Activated CD8-positive, alpha-beta memory T cell treated with anti-CD3 and anti-CD28 coated beads for 4 hours (primary cell): ENCODE measurements around the gene DFFA.
"Not testable (repeated sequence)": the region's sequence is repeated elsewhere in the genome, so short reads cannot be mapped to it uniquely, and the experiment has no call there.

Source experiments
- DNase-seq, 2 donors: peaks; one replicate each; pipeline ENCODE4 v3.0.0-alpha.2; 2020; ENCODE audit warnings: low read depth in 2 of 2

DFFA gene

GRCh38 chr1:10506046-10506676 lies 33.8 kb upstream of the DFFA start:
- not testable (repeated sequence) for DNase-seq

- no peak for DNase-seq
Observed at GRCh38 chr1:10504249-10504648, 31.9 kb upstream of the DFFA start.

- no peak for DNase-seq
Observed at GRCh38 chr1:10502206-10502605, 29.9 kb upstream of the DFFA start.

GRCh38 chr1:10498231-10498630 lies 25.9 kb upstream of the DFFA start:
- no peak for DNase-seq

- DNase-seq, result no peak
Observed at GRCh38 chr1:10497109-10497508, 24.8 kb upstream of the DFFA start.

GRCh38 chr1:10495952-10496351 lies 23.6 kb upstream of the DFFA start:
- no peak for DNase-seq

GRCh38 chr1:10495475-10495817 lies 23.1 kb upstream of the DFFA start:
- no peak for DNase-seq

GRCh38 chr1:10494754-10495474 lies 22.6 kb upstream of the DFFA start:
- DNase-seq, result peak; percentile 50 to 54

- no peak for DNase-seq
Observed at GRCh38 chr1:10494418-10494753, 22.1 kb upstream of the DFFA start.

- no peak for DNase-seq
Observed at GRCh38 chr1:10490286-10490970, 18.1 kb upstream of the DFFA start.

GRCh38 chr1:10489291-10490055 lies 17.1 kb upstream of the DFFA start:
- no peak for DNase-seq

- DNase-seq, result no peak
Observed at GRCh38 chr1:10484521-10484920, 12.2 kb upstream of the DFFA start.

GRCh38 chr1:10480614-10481013 lies 8.3 kb upstream of the DFFA start:
- no peak for DNase-seq

GRCh38 chr1:10479296-10479695 lies 7.0 kb upstream of the DFFA start:
- no peak for DNase-seq

GRCh38 chr1:10475510-10475909 lies 3.2 kb upstream of the DFFA start:
- DNase-seq, result no peak

GRCh38 chr1:10474613-10475507 lies 2.5 kb upstream of the DFFA start, which contains the start of gene PEX14:
TSS of gene PEX14 (plus strand) at chr1:10474950. CDS start at chr1:10474967, 17 bp downstream.
- DNase-seq, result peak; percentile 57 to 72

GRCh38 chr1:10474309-10474612 lies 1.9 kb upstream of the DFFA start:
- not testable (repeated sequence) for DNase-seq

GRCh38 chr1:10473145-10473765 lies 926 bp upstream of the DFFA start:
- DNase-seq, result no peak

GRCh38 chr1:10471411-10472219 lies 714 bp downstream of the DFFA start:
- no peak for DNase-seq

- DNase-seq, result no peak
Observed at GRCh38 chr1:10470043-10470442, 2.3 kb downstream of the DFFA start.
